K562 (cell line): ENCODE results near the gene GOLIM4. TPM values are rescaled to one million over a fixed set of nuclear protein-coding genes. Genes with fewer than 3 reads are reported as not detected.

Source experiments
- CEBPB ChIP-seq: fragments of 450-650 bp; IDR thresholded peaks from 2 replicates; pipeline ENCODE4 v1.6.1; 2016; ENCODE audit warnings: missing genetic modification characterization, missing compliant biosample characterization
- CLOCK ChIP-seq: fragments of 250-450 bp; sonication (Bioruptor Pico); IDR thresholded peaks from 2 replicates; pipeline ENCODE4 v1.4.0; 2020; ENCODE audit warnings: mild to moderate bottlenecking, moderate library complexity, borderline replicate concordance
- FOS ChIP-seq: IDR thresholded peaks from 3 replicates; pipeline ENCODE4 v1.6.1; 2011; ENCODE audit not compliant: insufficient read length; ENCODE audit errors: extremely low read depth
- GATAD2A ChIP-seq: fragments of 450-650 bp; IDR thresholded peaks from 2 replicates; pipeline ENCODE4 v1.6.1; 2017
- GTF2E2 ChIP-seq: fragments of 200-800 bp; sonication (Bioruptor generic); IDR thresholded peaks from 2 replicates; pipeline ENCODE4 v1.6.1; 2016; ENCODE audit warnings: missing genetic modification characterization, missing compliant biosample characterization
- HMGXB4 ChIP-seq: sonication (generic); formaldehyde crosslinking; IDR thresholded peaks from 2 replicates; pipeline ENCODE4 v1.8.1; 2023; ENCODE audit warnings: mild to moderate bottlenecking, missing genetic modification reagents
- HNRNPH1 ChIP-seq: fragments of 200-400 bp; formaldehyde crosslinking; optimal IDR thresholded peaks from 2 replicates; pipeline ENCODE3; 2017; ENCODE audit warnings: low read depth, mild to moderate bottlenecking, low read length, moderate library complexity
- HNRNPLL ChIP-seq: fragments of 200-400 bp; formaldehyde crosslinking; IDR thresholded peaks from 2 replicates; pipeline ENCODE4 v1.6.1; 2017; ENCODE audit warnings: low read length, low read depth, mild to moderate bottlenecking; ENCODE audit not compliant: poor library complexity, severe bottlenecking
- ID3 ChIP-seq, 2 experiments: fragments of 250-450 bp in 1 of 2; fragments of 450-650 bp in 1 of 2; sonication (Bioruptor Pico) in 1 of 2; IDR thresholded peaks; 2 replicates each; pipeline versions ENCODE4 v1.6.1 to v1.8.0; 2016 to 2021; ENCODE audit warnings: mild to moderate bottlenecking in 2 of 2, moderate library complexity in 2 of 2, missing compliant biosample characterization in 1 of 2, missing genetic modification characterization in 1 of 2
- NFXL1 ChIP-seq: fragments of 450-650 bp; formaldehyde crosslinking; IDR thresholded peaks from 2 replicates; pipeline ENCODE4 v1.4.0; 2021; ENCODE audit warnings: mild to moderate bottlenecking
- PML ChIP-seq: IDR thresholded peaks from 2 replicates; pipeline ENCODE4 v1.6.1; 2012; ENCODE audit warnings: low read length, inconsistent platforms
- RBM34 ChIP-seq: fragments of 200-400 bp; formaldehyde crosslinking; IDR thresholded peaks from 2 replicates; pipeline ENCODE4 v1.6.1; 2018; ENCODE audit warnings: low read length, borderline replicate concordance; ENCODE audit not compliant: insufficient read depth
- SAFB ChIP-seq: fragments of 200-400 bp; formaldehyde crosslinking; IDR thresholded peaks from 2 replicates; pipeline ENCODE4 v1.6.1; 2017; ENCODE audit warnings: low read depth, low read length, borderline replicate concordance
- SIN3A ChIP-seq, 2 experiments: fragments of 150-350 bp in 1 of 2; IDR thresholded peaks; 2 replicates each; pipeline ENCODE4 v1.6.1; 2011 to 2016; ENCODE audit warnings: borderline replicate concordance in 2 of 2, low read depth in 2 of 2, low read length in 2 of 2, mild to moderate bottlenecking in 2 of 2, moderate library complexity in 2 of 2; ENCODE audit not compliant: control insufficient read depth in 1 of 2
- SRSF7 ChIP-seq: fragments of 200-400 bp; formaldehyde crosslinking; optimal IDR thresholded peaks from 2 replicates; pipeline ENCODE3; 2017; ENCODE audit warnings: mild to moderate bottlenecking, low read depth, low read length
- TARDBP ChIP-seq: fragments of 450-650 bp; IDR thresholded peaks from 2 replicates; pipeline ENCODE4 v1.6.1; 2016
- XRCC4 ChIP-seq: IDR thresholded peaks from one replicate; pipeline ENCODE4 v1.6.1; 2011; ENCODE audit not compliant: insufficient read depth, insufficient read length; ENCODE audit errors: extremely low read depth
- ZC3H8 ChIP-seq: fragments of 450-650 bp; IDR thresholded peaks from 2 replicates; pipeline ENCODE4 v1.6.1; 2017
- ZFP91 ChIP-seq: sonication (generic); formaldehyde crosslinking; IDR thresholded peaks from 2 replicates; pipeline ENCODE4 v1.8.0; 2022; ENCODE audit warnings: mild to moderate bottlenecking, missing genetic modification reagents
- ZNF174 ChIP-seq: fragments of 250-450 bp; sonication (Bioruptor Pico); IDR thresholded peaks from 2 replicates; pipeline ENCODE4 v1.4.0; 2020; ENCODE audit warnings: mild to moderate bottlenecking
- ZNF263 ChIP-seq: sonication (generic); formaldehyde crosslinking; IDR thresholded peaks from 2 replicates; pipeline ENCODE4 v1.8.0; 2022; ENCODE audit warnings: mild to moderate bottlenecking, missing genetic modification reagents, borderline replicate concordance
- ZNF695 ChIP-seq: fragments of 450-650 bp; formaldehyde crosslinking; IDR thresholded peaks from 2 replicates; pipeline ENCODE4 v1.4.0; 2020; ENCODE audit warnings: mild to moderate bottlenecking, moderate library complexity
- polyA plus RNA-seq, 8 experiments: library from polyadenylated mRNA; depleted of rRNA in 4 of 8; stranded (reverse) in 5 of 8; unstranded in 3 of 8; fragments of >200 nt; fragmentation: Nextera tagmentation in 2 of 8; fragmentation: Illumina TruSeq in 1 of 8; extraction: Ambion mirVana in 2 of 8; extraction: Trizol in 1 of 8; gene quantifications; 2 replicates each; pipeline versions ENCODE4 v1.2.1 to v1.2.3, GENCODE V29; 2011 to 2014; ENCODE audit warnings: inconsistent platforms in 1 of 8, missing spikeins in 1 of 8
- total RNA-seq, 7 experiments: library from RNA; depleted of rRNA in 6 of 7; stranded (reverse); fragments of >200 nt in 6 of 7; fragmentation: Illumina TruSeq in 2 of 7; extraction: Trizol in 2 of 7; gene quantifications; 2 replicates each; pipeline versions ENCODE4 v1.2.1 to v1.2.3, GENCODE V29; 2011 to 2021; ENCODE audit warnings: low replicate concordance in 1 of 7

The GOLIM4 gene
- total and polyA plus RNA-seq, 9 of the 15 experiments (the other 6 are each of a cell fraction or from before 2014, with no cell fraction given), result 9.3 to 39.4 (median 31.0) TPM

- no peak for TF ChIP-seq CLOCK (CRISPR knock-in tag)
- TF ChIP-seq SIN3A (IDR thresholded peaks at IDR 0.05; ENCODE audit: borderline replicate concordance in 2 of 2, control insufficient read depth in 1 of 2, low read depth in 2 of 2, low read length in 2 of 2), result peak in 1 of 2 experiments; percentile 45; a peak in 1 of 4 replicates
- no peak for TF ChIP-seq HNRNPH1
- TF ChIP-seq PML, result peak; percentile 14; the same call in 1 of the 2 replicates
- no peak for TF ChIP-seq TARDBP
- TF ChIP-seq HNRNPLL, result peak; percentile 48
- TF ChIP-seq ZNF263 (CRISPR knock-in tag), result peak; percentile 43; the same call in 1 of the 2 replicates
- peak; percentile 12; the same call in 1 of the 2 replicates for TF ChIP-seq GATAD2A
- TF ChIP-seq ID3 (CRISPR knock-in tag; IDR thresholded peaks at IDR 0.05), result no peak
- TF ChIP-seq ID3 (tag; IDR thresholded peaks at IDR 0.05), result no peak
- TF ChIP-seq HMGXB4 (CRISPR knock-in tag), result no peak
- TF ChIP-seq ZC3H8, result no peak
- TF ChIP-seq ZFP91 (CRISPR knock-in tag), result no peak
- no peak for TF ChIP-seq NFXL1 (CRISPR knock-in tag)
- no peak for TF ChIP-seq RBM34
- TF ChIP-seq ZNF174, result no peak
- peak; percentile 31; the same call in 1 of the 2 replicates for TF ChIP-seq SAFB
- TF ChIP-seq FOS, result peak; percentile 65
- TF ChIP-seq SRSF7, result no peak
- no peak for TF ChIP-seq CEBPB (tag)
- TF ChIP-seq GTF2E2, result no peak
- no peak for TF ChIP-seq ZNF695 (CRISPR knock-in tag)
- TF ChIP-seq XRCC4, result no peak
Measured at GRCh38 chr3:168095611-168096209, at the start of gene GOLIM4 (continued).
